SK-MEL-5 (cell line): ENCODE data around the gene ALB. TPM values are rescaled to one million over a fixed set of nuclear protein-coding genes. Genes with fewer than 3 reads are reported as not detected.

Experiments
- DNase-seq: peaks from one replicate; pipeline ENCODE4 v3.0.0-alpha.2; 2016; ENCODE audit warnings: low read depth, low spot score
- in situ Hi-C: cut with HindIII; loops from 2 replicates; pipeline ENCODE4 v1.10.0; 2016; ENCODE audit warnings: low sequenced_read_pairs, high pct_unique_total_duplicates, low pct_unique_long_range_greater_than_20kb
- total RNA-seq: library from RNA; depleted of rRNA; stranded (reverse); fragments of >200 nt; shearing (Covaris generic); gene quantifications from 2 replicates; pipeline ENCODE4 v1.2.3, GENCODE V29; 2014

The ALB gene
- total RNA-seq, 1 experiment from 2014 or later, result not detected

DNA sequence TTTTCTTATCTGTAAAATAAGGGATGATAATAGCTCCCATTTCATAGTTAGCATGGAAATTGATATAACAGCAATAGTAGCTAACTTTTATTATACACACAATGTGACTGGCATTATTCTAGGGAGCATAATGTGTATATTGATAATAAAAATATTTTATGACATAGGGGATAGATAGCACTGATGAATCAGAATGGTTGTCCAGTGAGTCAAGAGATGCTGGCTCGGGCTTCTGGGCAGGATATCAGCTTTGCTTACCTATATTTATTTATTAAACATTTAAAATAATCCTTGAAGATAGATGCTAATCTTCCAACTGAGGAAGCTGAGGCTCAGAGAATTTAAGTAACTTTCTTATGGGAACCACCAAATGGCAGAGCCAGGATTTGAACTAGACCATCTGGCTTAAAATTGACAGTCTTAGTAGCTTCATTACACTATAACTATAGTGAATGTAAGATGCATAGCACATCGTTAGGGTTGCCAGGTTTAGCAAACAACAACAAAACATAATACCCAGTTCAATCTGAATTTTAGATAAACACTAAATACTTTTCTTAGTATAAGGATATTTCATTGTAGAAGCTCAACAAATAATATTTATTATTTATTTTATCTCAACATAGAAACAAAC, 34.6 kb downstream of the ALB start:
- in situ Hi-C loops, result no loop called here
- no peak for DNase-seq

GRCh38 chr4:73439445-73439844, 35.4 kb downstream of the ALB start:
- no peak for DNase-seq
- in situ Hi-C loops, result no loop called here

- DNase-seq, result no peak
- in situ Hi-C loops, result no loop called here
Observed at GRCh38 chr4:73439991-73440390, 35.9 kb downstream of the ALB start.

DNA sequence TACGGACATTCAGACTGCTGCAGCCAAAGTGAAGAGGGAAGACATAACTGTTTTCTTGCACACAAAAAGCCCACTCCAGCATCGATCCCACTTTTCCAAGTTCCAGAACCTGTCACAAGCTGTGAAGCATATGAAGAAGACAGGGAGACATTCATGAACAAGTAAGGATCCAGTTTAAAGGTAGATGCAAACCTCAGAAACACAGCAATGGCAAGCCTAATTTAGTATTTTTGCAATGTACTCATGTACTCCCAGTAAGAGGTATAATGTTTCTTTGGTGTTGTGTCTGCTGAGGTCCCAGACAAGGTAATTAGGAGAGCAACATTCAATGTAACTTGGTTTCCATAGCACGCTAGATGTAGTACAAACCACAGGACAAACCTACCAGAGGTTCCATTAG, 36.6 kb downstream of the ALB start:
- no peak for DNase-seq
- in situ Hi-C loops, result no loop called here

GRCh38 chr4:73442275-73442674, 38.2 kb downstream of the ALB start:
- in situ Hi-C loops, result no loop called here
- no peak for DNase-seq

DNA sequence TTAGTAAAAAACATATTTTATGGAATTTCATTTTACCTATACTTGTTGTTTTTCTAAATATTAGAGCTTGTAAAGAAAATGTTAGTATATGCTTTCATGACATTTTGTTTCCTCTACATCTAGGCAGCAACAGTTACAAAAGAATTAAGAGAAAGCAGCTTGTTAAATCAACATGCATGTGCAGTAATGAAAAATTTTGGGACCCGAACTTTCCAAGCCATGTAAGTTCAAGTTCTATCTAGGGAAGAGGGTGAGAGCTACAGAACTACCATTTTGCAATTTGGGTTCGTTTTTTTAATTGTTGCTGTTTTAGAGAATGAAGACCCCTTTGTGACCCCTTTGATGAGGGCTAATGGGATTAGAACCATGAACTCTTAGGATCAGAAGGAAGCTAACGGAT, 39.1 kb downstream of the ALB start:
- DNase-seq, result no peak
- in situ Hi-C loops, result no loop called here

DNA sequence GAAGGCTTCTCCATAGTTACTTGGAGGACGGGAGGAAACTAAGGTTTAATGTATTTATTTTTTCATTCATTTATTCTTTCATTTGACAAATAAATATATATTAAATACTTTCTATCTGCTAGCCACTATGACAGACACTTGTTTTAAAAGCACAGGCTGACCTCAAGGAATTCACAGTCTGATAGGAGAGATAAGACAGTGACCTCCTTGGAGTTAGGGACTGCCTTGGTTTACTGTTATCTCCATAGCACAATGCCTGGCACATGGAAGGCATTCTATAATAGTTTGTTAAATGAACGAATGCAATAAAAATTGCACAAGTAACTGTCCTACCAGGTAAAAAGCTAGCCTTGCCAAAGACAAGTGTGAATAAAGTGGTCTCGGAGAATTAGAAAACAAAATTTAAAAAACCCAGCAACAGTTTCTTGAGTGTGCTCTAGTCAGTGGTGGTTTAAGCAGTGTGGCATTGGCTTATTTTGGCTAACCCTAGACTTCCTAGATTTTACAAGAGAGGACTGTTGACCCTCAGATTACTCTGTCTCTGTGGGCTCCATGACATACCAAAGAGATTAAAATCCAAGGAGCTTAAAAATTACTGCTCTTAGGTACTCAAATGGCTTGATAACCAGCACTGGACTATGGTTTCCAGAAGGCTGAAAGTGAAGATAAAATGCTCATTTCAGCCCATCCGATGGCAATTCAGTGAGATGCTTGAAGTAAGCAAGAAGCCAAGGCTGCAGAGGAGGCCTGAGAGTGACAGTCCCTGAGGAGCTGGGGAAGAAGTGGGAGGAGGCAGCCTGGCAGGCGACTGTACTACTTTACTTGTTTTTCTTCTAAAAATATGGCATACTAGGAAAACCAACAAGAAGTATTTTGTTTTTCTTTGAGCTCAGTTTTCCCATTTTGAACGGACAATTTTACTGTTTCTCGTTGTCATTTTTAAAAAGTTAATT, 41.6 kb downstream of the ALB start:
- DNase-seq, result no peak
- in situ Hi-C loops, result no loop called here

- in situ Hi-C loops, result no loop called here
- DNase-seq, result peak; percentile 71
Observed at GRCh38 chr4:73446336-73446938, 42.4 kb downstream of the ALB start.

GRCh38 chr4:73447671-73448070, 43.6 kb downstream of the ALB start:
- in situ Hi-C loops, result no loop called here
- DNase-seq, result no peak

GRCh38 chr4:73448448-73449203, 44.5 kb downstream of the ALB start:
- DNase-seq, result no peak
- in situ Hi-C loops, result no loop called here

DNA sequence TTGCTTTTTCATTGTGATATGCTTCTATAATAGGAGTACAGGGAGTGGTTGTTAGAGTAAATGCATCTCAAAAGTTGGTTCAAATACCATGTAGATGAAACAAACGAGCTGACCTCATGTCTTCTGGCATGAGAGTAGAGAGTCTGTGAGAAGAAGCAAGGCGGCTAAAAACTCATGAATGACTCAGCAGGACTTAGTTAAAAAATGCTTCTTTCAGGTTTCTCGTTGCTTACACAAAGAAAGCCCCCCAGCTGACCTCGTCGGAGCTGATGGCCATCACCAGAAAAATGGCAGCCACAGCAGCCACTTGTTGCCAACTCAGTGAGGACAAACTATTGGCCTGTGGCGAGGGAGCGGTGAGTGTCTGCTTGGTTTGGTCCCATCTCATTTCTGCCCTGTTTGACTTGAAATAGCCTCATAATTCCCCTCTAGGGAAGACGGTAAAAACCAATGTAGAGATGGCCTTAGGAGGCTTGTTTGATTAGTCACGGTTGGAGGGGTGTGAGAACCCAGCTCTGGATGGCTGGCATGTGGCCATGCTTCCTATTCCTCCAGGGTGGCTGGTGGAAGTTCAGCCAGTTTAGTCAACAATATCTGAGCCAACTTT, 46.4 kb downstream of the ALB start:
- in situ Hi-C loops, result no loop called here
- DNase-seq, result no peak

GRCh38 chr4:73451404-73451803, 47.3 kb downstream of the ALB start:
- DNase-seq, result no peak
- in situ Hi-C loops, result no loop called here

DNA sequence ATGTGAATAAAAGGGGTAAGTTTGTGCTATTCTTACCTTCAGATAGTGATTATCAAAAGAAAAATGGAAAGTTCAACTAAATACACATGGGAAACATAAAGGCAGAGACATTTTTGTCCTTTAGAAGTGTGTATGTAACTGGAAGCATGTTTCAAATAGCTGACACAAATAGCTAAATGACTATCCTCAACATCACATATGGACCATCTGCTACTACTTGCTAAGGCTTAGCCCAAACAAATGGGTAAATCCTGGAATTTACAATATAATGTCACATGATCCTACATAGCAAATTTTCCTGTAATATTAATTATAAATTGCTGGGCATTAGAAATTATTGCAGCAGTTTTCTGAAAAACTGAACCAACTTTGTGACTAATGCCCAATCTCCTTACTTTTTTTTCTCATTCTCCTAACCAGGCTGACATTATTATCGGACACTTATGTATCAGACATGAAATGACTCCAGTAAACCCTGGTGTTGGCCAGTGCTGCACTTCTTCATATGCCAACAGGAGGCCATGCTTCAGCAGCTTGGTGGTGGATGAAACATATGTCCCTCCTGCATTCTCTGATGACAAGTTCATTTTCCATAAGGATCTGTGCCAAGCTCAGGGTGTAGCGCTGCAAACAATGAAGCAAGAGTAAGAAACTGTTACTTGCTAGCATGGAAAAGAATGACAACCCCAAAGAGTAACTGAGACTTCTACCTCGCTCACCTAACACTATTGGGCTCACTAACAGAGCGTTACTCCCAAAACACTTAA, 48.1 kb downstream of the ALB start:
- no peak for DNase-seq
- in situ Hi-C loops, result no loop called here

DNA sequence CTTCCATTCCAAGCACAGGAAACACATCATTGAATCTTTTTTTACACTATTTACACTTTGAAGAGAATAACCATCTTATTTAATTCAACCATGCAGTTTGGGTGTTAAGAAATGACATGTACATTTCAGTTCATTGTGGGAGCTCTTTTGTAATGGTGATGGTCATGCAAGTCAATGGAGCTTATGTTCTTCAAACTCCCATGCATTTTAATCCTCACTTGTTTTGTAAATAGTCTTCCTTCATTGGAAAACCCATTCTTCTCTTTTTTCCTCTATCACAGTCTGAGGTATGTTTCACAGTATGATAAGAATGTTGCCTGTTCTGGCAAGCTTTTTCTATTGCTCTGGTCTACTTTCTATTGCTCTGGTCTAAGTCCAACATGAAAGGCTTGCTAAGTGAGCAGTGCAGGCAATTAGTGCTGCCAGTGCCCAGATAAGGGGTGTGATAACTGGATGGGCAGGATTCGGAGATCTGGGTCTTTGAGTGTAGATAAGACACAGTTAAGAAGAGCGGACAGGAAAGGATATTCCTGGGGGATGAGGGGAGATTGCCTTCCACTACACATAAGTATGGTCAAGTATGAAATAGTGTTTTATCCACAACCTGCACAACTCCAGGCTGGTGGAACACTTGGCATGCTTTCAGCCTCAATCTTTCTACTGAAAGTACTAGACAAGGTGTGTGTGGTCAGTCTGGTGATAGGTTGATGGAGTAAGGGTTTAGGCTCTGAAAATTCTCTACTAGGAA, 49.0 kb downstream of the ALB start:
- DNase-seq, result no peak
- in situ Hi-C loops, result no loop called here

DNA sequence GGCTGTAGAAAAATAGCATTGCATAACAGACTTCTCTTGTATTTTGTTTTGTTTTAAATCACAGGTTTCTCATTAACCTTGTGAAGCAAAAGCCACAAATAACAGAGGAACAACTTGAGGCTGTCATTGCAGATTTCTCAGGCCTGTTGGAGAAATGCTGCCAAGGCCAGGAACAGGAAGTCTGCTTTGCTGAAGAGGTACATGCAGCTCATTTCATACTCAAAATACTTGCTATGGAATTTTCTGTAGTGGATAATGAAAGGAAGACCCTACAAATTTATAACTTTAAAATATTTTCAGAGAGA, 49.6 kb downstream of the ALB start:
- in situ Hi-C loops, result no loop called here

GRCh38 chr4:73454920-73455319, 50.8 kb downstream of the ALB start:
- in situ Hi-C loops, result no loop called here
- no peak for DNase-seq

More for the DNA sequence above, 49.6 kb downstream of the ALB start:
- no peak for DNase-seq
